Measurements from ENCODE around the gene UFSP2. TPM values are rescaled to one million over a fixed set of nuclear protein-coding genes. Genes with fewer than 3 reads are reported as not detected.

Gene UFSP2
- total RNA-seq, 1 donor, result 42.7 TPM

DNA sequence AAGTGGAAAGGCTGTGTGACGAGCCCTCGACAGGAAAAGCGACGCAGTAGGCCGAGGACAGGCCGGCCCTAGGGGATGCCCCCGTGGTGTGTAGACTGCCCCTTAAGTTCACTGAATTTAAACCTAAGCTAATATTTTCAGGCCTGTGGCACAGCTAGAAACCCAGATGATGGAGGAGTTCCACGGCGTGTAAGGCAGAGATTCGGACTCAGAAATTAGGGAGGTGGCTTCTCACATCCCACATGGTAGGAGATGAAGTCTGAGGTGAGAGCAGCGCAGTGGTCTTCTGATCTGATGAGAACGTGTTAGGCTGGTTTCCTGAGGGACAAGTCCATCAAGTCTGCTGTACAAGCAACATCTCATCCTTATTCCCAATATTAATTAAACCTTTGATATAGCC lies 37.8 kb downstream of the UFSP2 start:
- no peak overlapping the region for H3K4me3 ChIP-seq (ENCODE audit: low read depth, low read length)
- no peak for DNase-seq (ENCODE audit: low read depth)
- TF ChIP-seq, protein P1, sequence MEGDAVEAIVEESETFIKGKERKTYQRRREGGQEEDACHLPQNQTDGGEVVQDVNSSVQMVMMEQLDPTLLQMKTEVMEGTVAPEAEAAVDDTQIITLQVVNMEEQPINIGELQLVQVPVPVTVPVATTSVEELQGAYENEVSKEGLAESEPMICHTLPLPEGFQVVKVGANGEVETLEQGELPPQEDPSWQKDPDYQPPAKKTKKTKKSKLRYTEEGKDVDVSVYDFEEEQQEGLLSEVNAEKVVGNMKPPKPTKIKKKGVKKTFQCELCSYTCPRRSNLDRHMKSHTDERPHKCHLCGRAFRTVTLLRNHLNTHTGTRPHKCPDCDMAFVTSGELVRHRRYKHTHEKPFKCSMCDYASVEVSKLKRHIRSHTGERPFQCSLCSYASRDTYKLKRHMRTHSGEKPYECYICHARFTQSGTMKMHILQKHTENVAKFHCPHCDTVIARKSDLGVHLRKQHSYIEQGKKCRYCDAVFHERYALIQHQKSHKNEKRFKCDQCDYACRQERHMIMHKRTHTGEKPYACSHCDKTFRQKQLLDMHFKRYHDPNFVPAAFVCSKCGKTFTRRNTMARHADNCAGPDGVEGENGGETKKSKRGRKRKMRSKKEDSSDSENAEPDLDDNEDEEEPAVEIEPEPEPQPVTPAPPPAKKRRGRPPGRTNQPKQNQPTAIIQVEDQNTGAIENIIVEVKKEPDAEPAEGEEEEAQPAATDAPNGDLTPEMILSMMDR (IDR thresholded peaks at IDR 0.05; ENCODE audit: insufficient read depth, low read depth, low read length), result no peak

DNA sequence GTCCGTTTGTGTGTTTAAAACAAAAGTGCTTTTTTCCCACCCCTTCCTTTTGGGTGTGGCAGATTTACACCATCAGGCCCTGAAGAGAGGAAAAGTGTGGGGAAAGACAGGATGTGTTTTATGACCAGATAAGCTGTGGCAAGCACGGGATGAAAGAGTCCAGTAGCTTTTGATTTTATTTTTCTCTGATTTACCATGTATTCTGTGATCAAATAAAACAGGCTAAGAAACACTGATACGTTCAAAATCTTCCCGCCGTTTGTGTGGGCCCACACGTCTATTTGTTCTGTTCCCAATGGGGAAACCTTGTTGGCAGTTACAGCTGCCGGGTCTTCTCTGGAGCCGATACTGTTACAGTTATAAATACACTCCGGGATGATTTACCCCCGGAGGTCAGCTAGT lies 40.8 kb downstream of the UFSP2 start:
- H3K4me3 ChIP-seq (ENCODE audit: low read depth, low read length), result peak overlapping the region; percentile 26
- DNase-seq (ENCODE audit: low read depth), result peak; percentile 89
- TF ChIP-seq, protein P1 (IDR thresholded peaks at IDR 0.05; ENCODE audit: insufficient read depth, low read depth, low read length), result no peak

DNA sequence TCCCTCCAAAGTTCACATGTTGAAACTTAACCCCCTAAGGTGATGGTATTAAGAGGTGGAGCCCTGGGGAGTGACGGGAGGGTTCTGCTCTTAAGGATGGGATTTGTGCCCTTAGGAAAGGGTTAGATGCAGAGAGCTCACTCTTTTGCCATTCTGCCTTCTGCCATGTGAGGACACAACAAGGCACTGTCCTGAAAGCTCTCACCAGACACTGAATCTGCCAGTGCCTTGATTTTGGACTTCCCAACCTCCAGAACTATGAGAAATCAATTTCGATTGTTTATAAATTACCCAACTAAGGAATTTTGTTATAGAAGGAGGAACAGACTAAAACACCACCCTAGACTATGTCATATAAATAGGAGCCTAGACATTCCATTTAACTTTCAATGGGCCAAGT lies 41.7 kb downstream of the UFSP2 start:
- TF ChIP-seq, protein P1 (IDR thresholded peaks at IDR 0.05; ENCODE audit: insufficient read depth, low read depth, low read length), result no peak

DNA sequence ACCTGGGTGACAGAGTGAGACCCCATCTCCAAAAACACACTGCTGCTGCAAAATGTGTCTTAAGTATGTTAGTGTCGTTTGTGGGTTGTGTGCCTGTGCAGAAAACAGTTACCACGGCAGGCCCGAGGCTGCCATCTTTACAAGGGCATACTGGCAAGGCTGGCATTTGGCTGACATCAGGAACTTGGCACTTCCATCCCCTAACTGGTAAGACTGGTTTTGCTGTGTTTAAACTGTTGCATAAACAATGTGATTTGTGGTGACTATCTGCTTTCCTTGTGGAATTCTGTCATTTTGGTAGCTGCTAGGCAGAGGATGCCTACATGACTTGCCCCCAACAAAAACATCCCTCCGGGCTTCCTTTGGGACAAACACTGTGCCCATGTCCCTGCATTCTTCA lies 42.3 kb downstream of the UFSP2 start:
- no peak for DNase-seq (ENCODE audit: low read depth)
- TF ChIP-seq, protein P1 (IDR thresholded peaks at IDR 0.05; ENCODE audit: insufficient read depth, low read depth, low read length), result no peak
- H3K4me3 ChIP-seq (ENCODE audit: low read depth, low read length), result no peak overlapping the region

More for the DNA sequence above, 41.7 kb downstream of the UFSP2 start:
- DNase-seq (ENCODE audit: low read depth), result no peak
- H3K4me3 ChIP-seq (ENCODE audit: low read depth, low read length), result no peak overlapping the region

DNA sequence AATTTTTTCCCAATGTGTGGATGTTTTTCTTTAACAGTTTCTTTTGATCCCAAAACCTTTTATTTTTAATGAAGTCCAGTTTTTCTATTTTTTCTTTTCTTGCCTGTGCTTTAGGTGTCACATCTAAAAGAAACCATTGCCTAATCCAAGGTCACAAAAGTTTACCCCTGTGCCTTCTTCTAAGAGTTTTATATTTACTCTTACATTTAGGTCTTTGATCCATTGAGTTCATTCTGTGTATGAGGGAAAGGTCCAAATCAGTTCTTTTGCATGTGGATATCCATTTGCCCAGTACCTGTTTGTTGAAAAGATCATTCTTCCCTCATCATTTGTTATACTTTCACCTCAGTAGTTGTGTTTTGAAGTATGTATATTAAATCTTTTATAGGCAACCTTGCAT lies 43.0 kb downstream of the UFSP2 start:
- no peak for DNase-seq (ENCODE audit: low read depth)
- H3K4me3 ChIP-seq (ENCODE audit: low read depth, low read length), result no peak overlapping the region
- TF ChIP-seq, protein P1 (IDR thresholded peaks at IDR 0.05; ENCODE audit: insufficient read depth, low read depth, low read length), result no peak

DNA sequence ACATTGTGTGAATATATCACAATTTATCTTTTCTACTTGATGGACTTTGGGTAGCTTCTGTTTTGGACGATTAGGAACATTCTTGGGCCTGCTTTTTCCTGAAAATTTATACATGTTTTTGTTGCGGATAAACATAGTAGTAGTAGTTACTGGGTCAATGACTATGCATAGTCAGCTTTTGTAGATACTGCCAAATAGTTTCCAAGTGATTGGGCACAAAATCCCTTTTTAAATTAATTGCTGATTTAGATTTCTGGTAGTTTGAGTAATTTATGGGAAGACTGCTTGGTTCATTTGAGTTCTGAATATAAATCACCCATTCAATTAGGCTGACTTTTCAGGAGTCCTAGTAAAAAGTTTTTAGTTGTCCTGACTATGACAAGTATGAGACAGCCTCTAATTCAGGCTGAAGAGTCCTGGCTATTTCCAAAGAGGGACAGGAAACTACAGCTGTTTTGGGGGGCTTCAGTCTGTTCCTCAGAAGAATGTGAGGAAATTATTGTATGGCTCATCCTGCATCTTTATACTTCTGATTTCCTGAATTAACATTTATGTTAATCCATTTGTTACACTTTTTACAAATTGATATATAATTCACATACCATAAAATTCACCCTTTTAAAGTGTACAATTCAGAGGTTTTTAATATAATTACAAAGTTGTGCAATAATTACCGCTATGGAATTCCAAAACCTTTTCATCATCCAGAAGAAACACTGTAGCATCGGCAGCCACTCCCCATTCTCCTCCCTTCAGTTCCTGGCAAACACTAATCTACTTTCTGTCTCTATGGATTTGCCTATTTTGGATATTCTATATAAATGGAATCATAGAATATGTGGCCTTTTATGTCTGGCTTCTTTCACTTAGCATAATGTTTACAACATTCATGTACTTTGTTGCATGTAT lies 44.2 kb downstream of the UFSP2 start:
- peak; percentile 33 for DNase-seq (ENCODE audit: low read depth)
- TF ChIP-seq, protein P1 (IDR thresholded peaks at IDR 0.05; ENCODE audit: insufficient read depth, low read depth, low read length), result no peak
- no peak overlapping the region for H3K4me3 ChIP-seq (ENCODE audit: low read depth, low read length)

Data from fibroblast of villous mesenchyme (primary cell).